ENCODE measurements around the gene ABHD16B. TPM values are rescaled to one million over a fixed set of nuclear protein-coding genes. Genes with fewer than 3 reads are reported as not detected.
"Not testable (repeated sequence)": the region's sequence is repeated elsewhere in the genome, so short reads cannot be mapped to it uniquely, and the experiment has no call there.

Gene ABHD16B
- total RNA-seq, 4 donors from 2014 or later: not detected

DNA sequence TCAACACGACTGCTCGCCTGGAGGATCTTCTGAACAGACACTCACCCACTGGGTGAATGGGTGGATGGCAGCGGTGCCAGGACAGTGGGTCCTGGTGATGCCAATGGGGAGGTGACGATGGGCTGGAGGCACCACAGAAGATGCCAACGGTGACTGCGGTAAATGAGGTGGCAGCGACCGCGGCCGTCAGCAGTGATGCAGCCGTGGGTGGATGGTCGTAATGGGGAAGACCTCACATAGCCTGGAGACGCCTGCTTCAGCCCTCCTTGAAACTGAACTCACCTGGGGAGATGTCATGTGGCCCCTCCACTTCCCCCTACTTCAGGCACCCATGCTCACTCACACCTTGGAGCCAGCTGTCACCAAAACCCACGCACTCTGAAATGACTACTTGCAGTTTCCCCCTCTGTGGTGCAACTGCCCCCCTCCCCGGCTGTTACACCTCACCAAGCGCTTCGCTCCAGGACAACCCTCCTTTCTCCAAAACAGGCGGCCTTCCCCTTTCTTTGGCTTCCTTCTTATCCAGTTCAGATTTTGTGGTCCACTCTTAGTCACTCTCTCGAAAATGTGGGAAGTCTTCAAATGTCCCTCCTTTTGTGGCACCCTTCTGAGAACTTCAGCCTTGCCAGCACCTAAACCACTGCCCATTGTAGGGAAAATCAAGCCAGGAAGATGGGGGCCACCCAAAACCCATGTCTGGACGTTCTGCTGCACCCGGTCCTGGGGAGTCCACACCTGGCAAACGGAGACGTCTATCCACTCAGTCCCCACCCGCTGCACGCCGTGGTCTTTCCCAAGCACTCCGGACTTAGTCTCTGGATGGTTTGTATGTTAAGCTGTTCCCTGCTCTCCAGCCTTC lies 10.4 kb upstream of the ABHD16B start:
- Histone ChIP-seq H3K4me1 (peaks cover 0 to 50% (median 40%) of the 10 kb centered on the region in 3 donors), H3K4me3 (no peak overlapping the region), H3K27ac (no peak overlapping the region), H3K36me3 (no peaks in the 10 kb centered on the region), H3K9me3 (no peaks in the 10 kb centered on the region), H3K27me3 (peaks cover 58% of the 10 kb centered on the region)
- WGBS, 2 donors (ENCODE audit: low coverage in 1 of 2): 76 to 100% methylated on average over 1 to 22 of the region's 27 CpGs
- TF ChIP-seq EP300 (IDR thresholded peaks at IDR 0.05) (no peak), POLR2A (IDR thresholded peaks at IDR 0.05) (no peak), POLR2AphosphoS5 (IDR thresholded peaks at IDR 0.05) (no peak)
- TF ChIP-seq, protein P1, sequence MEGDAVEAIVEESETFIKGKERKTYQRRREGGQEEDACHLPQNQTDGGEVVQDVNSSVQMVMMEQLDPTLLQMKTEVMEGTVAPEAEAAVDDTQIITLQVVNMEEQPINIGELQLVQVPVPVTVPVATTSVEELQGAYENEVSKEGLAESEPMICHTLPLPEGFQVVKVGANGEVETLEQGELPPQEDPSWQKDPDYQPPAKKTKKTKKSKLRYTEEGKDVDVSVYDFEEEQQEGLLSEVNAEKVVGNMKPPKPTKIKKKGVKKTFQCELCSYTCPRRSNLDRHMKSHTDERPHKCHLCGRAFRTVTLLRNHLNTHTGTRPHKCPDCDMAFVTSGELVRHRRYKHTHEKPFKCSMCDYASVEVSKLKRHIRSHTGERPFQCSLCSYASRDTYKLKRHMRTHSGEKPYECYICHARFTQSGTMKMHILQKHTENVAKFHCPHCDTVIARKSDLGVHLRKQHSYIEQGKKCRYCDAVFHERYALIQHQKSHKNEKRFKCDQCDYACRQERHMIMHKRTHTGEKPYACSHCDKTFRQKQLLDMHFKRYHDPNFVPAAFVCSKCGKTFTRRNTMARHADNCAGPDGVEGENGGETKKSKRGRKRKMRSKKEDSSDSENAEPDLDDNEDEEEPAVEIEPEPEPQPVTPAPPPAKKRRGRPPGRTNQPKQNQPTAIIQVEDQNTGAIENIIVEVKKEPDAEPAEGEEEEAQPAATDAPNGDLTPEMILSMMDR (IDR thresholded peaks at IDR 0.05): no peak
- ATAC-seq: no peak

DNA sequence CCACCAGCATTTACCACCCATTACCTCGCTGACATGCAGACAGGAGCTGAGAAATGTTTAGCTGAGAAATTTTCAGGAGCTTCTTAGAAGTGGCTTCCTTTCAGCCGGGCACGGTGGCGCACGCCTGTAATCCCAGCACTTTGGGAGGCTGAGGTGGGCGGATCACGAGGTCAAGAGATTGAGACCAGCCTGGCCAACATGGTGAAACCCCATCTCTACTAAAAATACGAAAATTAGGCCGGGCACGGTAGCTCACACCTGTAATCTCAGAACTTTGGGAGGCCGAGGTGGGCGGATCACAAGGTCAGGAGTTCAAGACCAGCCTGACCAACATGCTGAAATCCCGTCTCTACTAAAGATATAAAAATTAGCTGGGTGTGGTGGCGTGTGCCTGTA lies 9.8 kb upstream of the ABHD16B start:
- not testable (repeated sequence) for H3K27ac ChIP-seq, ATAC-seq, H3K4me3 ChIP-seq, H3K9me3 ChIP-seq, H3K36me3 ChIP-seq
- 93 to 100% methylated on average over 1 to 7 of the region's 14 CpGs for WGBS, 2 donors (ENCODE audit: low coverage in 1 of 2)
- H3K4me1 ChIP-seq: peaks cover 0 to 49% (median 34%) of the 10 kb centered on the region in 3 donors
- peaks cover 58% of the 10 kb centered on the region for H3K27me3 ChIP-seq

GRCh38 chr20:63853733-63854068 lies 7.6 kb upstream of the ABHD16B start:
- H3K9me3 ChIP-seq, H3K4me3 ChIP-seq, ATAC-seq, H3K36me3 ChIP-seq: not testable (repeated sequence)
- Histone ChIP-seq H3K27ac (peak overlapping the region in 3 of 4 donors; percentile 74 to 78 (median 74)), H3K4me1 (peaks cover 0 to 49% (median 30%) of the 10 kb centered on the region in 3 donors), H3K27me3 (peaks cover 61% of the 10 kb centered on the region)
- 93 to 100% methylated on average over 1 to 2 of the region's 4 CpGs for WGBS, 2 donors (ENCODE audit: low coverage in 1 of 2)

DNA sequence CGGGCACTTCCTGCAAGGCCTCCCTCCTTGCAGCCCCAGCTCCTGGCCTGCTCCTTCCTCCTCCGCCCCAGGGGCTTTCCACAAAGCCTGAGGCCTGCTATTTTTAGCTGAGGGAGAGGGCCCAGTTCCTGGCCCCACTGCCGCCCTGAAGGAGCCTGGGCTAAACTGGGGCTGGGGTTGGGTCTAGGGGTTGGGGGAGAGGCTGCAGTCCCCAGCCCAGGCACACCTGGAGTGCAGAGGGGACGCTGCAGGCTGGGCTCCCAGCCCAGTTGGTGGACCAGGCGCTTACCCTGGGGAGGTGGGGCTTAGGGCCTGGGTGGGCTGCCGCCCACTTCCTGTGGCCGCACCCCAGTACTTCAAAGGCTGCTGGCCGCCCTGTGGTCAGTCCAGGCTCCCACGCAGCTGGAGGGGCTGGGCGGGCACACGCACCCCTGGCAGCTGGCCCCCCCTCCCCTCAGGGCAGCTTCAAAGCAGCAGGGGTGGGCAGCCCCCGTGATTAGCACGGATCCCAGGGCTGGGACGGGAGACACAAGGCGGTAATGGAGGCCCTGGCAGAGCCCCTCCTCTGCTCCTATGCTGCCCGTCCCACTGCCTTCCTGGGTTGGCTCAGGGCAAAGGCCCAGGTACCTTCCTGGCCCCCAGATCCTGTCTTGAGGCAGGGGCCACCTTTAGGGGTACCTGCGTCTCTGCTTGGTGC lies 7.1 kb upstream of the ABHD16B start:
- H3K27ac ChIP-seq: peak overlapping the region in 3 of 4 donors; percentile 74 to 78 (median 74)
- H3K36me3 ChIP-seq: no peaks in the 10 kb centered on the region
- peaks cover 0 to 54% (median 32%) of the 10 kb centered on the region in 3 donors for H3K4me1 ChIP-seq
- peak overlapping the region in 1 of 2 donors; percentile 29 for H3K4me3 ChIP-seq
- WGBS, 2 donors (ENCODE audit: low coverage in 1 of 2): no CpG with 5 or more reads among the region's 17 CpGs
- H3K27me3 ChIP-seq: peaks cover 61% of the 10 kb centered on the region
- H3K9me3 ChIP-seq: no peaks in the 10 kb centered on the region
- ATAC-seq: peak; percentile 18
- TF ChIP-seq EP300 (IDR thresholded peaks at IDR 0.05) (no peak), POLR2AphosphoS5 (IDR thresholded peaks at IDR 0.05) (no peak)
- TF ChIP-seq, protein P1 (IDR thresholded peaks at IDR 0.05): peak in 1 of 4 experiments; percentile 13

DNA sequence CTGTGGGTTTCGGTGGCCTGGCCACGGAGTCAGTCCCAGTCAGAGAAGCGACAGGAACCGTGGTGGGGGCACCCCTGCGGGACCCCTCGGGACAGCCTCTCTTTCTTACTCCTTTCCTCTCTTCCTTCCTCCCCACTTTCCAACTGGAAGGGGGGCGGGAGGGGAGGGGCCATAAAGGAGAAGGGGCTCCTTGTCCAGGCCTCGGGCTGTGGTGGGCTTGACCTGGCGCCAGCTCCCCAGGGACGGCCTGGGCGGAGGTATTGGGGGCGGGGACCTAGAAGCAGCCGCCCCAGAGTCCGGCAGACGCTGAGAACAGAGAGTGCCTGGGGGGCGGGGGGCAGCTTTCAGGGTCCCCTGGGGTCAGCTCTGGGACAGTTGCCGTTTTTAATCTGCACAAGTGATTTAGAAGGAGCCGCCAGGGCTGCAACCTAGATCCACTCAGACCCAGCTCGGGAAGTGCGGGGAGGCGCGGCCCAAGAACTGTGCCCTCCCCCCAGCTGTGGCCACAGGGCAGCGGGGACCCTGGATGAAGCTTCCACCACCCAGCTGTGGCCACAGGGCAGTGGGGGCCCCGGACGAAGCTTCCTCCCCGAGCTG lies 6.4 kb upstream of the ABHD16B start:
- ATAC-seq: peak; percentile 31
- WGBS, 2 donors (ENCODE audit: low coverage in 1 of 2): no CpG with 5 or more reads among the region's 26 CpGs
- peaks cover 0 to 59% (median 32%) of the 10 kb centered on the region in 3 donors for H3K4me1 ChIP-seq

More for the DNA sequence above, 6.4 kb upstream of the ABHD16B start:
- Histone ChIP-seq H3K27me3 (peaks cover 61% of the 10 kb centered on the region), H3K36me3 (no peaks in the 10 kb centered on the region), H3K4me3 (peak overlapping the region in 1 of 2 donors; percentile 29), H3K9me3 (no peaks in the 10 kb centered on the region), H3K27ac (peak overlapping the region in 3 of 4 donors; percentile 74 to 78 (median 74))
- TF ChIP-seq EP300 (IDR thresholded peaks at IDR 0.05) (no peak), POLR2A (IDR thresholded peaks at IDR 0.05) (no peak)
- TF ChIP-seq, protein P1 (IDR thresholded peaks at IDR 0.05): no peak
